Stimulated activated CD8-positive, alpha-beta memory T cell treated with anti-CD3 and anti-CD28 coated beads, Interleukin-7, amount 100 ng/mL, for 24 hours (primary cell): Measurements from ENCODE around the gene GREB1.

Source experiments
- DNase-seq: peaks from one replicate; pipeline ENCODE4 v3.0.0-alpha.2; 2020; ENCODE audit warnings: low read depth

Gene GREB1

GRCh38 chr2:11508279-11508678 lies 25.6 kb upstream of the GREB1 start:
- no peak for DNase-seq

- no peak for DNase-seq
These were observed 24.0 kb upstream of the GREB1 start for GRCh38 chr2:11509657-11510360.

GRCh38 chr2:11512431-11512830 lies 21.4 kb upstream of the GREB1 start:
- no peak for DNase-seq

GRCh38 chr2:11513319-11513718 lies 20.5 kb upstream of the GREB1 start:
- no peak for DNase-seq

GRCh38 chr2:11514081-11514730 lies 19.6 kb upstream of the GREB1 start:
- DNase-seq = no peak

GRCh38 chr2:11514904-11515303 lies 18.9 kb upstream of the GREB1 start:
- DNase-seq = no peak

- DNase-seq = no peak
These were observed 18.3 kb upstream of the GREB1 start for GRCh38 chr2:11515490-11515981.

GRCh38 chr2:11516984-11517648 lies 16.7 kb upstream of the GREB1 start:
- no peak for DNase-seq

GRCh38 chr2:11517906-11518305 lies 15.9 kb upstream of the GREB1 start:
- no peak for DNase-seq

- DNase-seq = no peak
These were observed 13.7 kb upstream of the GREB1 start for GRCh38 chr2:11520092-11520693.

- DNase-seq = no peak
These were observed 12.1 kb upstream of the GREB1 start for GRCh38 chr2:11521775-11522174.

- DNase-seq = no peak
These were observed 9.4 kb upstream of the GREB1 start for GRCh38 chr2:11524470-11524869.

- DNase-seq = no peak
These were observed 8.1 kb upstream of the GREB1 start for GRCh38 chr2:11525762-11526161.

GRCh38 chr2:11527001-11527400 lies 6.8 kb upstream of the GREB1 start:
- no peak for DNase-seq

GRCh38 chr2:11528228-11528627 lies 5.6 kb upstream of the GREB1 start:
- DNase-seq = no peak

- no peak for DNase-seq
These were observed 2.9 kb upstream of the GREB1 start for GRCh38 chr2:11530864-11531465.

GRCh38 chr2:11532416-11533055 lies 1.3 kb upstream of the GREB1 start:
- no peak for DNase-seq

GRCh38 chr2:11534071-11534745 lies 363 bp downstream of the GREB1 start:
- DNase-seq = no peak

- DNase-seq = no peak
These were observed 1.1 kb downstream of the GREB1 start for GRCh38 chr2:11534746-11535484.

GRCh38 chr2:11535899-11536344 lies 2.1 kb downstream of the GREB1 start:
- no peak for DNase-seq
